NT2/D1 (cell line): ENCODE data around the gene CLMN.

ENCODE experiments used
- DNase-seq: peaks from one replicate; pipeline ENCODE4 v3.0.0-alpha.2; 2011; ENCODE audit warnings: low read depth, low spot score
- H3K27me3 ChIP-seq: 2 replicates; pipeline ENCODE4 v1.6.0; 2011; ENCODE audit warnings: mild to moderate bottlenecking; ENCODE audit not compliant: insufficient read length, insufficient read depth
- H3K36me3 ChIP-seq: 2 replicates; pipeline ENCODE4 v1.6.1; 2011; ENCODE audit warnings: mild to moderate bottlenecking, low read length, mixed read lengths; ENCODE audit not compliant: insufficient read depth, insufficient read length
- H3K4me1 ChIP-seq: 2 replicates; pipeline ENCODE4 v1.5.1; 2011; ENCODE audit not compliant: insufficient read depth, insufficient read length
- H3K4me3 ChIP-seq: 2 replicates; pipeline ENCODE4 v1.5.1; 2011; ENCODE audit warnings: low read depth; ENCODE audit not compliant: insufficient read length
- H3K9ac ChIP-seq: 2 replicates; pipeline ENCODE4 v1.6.0; 2011; ENCODE audit warnings: low read depth; ENCODE audit not compliant: insufficient read length
- H3K9me3 ChIP-seq: 2 replicates; pipeline ENCODE4 v1.5.1; 2011; ENCODE audit warnings: mild to moderate bottlenecking, low read length; ENCODE audit not compliant: insufficient read depth
- SUZ12 ChIP-seq: IDR thresholded peaks from 2 replicates; pipeline ENCODE4 v1.6.1; 2011; ENCODE audit not compliant: insufficient read length, insufficient read depth; ENCODE audit errors: extremely low read depth
- YY1 ChIP-seq: IDR thresholded peaks from 2 replicates; pipeline ENCODE4 v1.6.1; 2011; ENCODE audit not compliant: insufficient read length, insufficient read depth
- ZNF274 ChIP-seq: IDR thresholded peaks from 2 replicates; pipeline ENCODE4 v1.6.1; 2011; ENCODE audit warnings: mild to moderate bottlenecking, low read depth, low read length

CLMN gene

GRCh38 chr14:95157048-95157326, 162.7 kb downstream of the CLMN start:
- H3K4me1 ChIP-seq, result no peaks in the 10 kb centered on the region
- H3K4me3 ChIP-seq, result peak overlapping the region; percentile 75
- H3K27me3 ChIP-seq, result no peaks in the 10 kb centered on the region
- H3K36me3 ChIP-seq, result peaks cover 4% of the 10 kb centered on the region
- peak overlapping the region; percentile 92 for H3K9ac ChIP-seq
- H3K9me3 ChIP-seq, result no peaks in the 10 kb centered on the region
- TF ChIP-seq SUZ12, result no peak
- TF ChIP-seq ZNF274, result no peak
- TF ChIP-seq YY1, result no peak
- DNase-seq, result no peak

GRCh38 chr14:95156161-95157047, 163.3 kb downstream of the CLMN start:
- TF ChIP-seq ZNF274 (no peak), YY1 (no peak), SUZ12 (no peak)
- no peaks in the 10 kb centered on the region for H3K27me3 ChIP-seq
- peak overlapping the region; percentile 92 for H3K9ac ChIP-seq
- no peaks in the 10 kb centered on the region for H3K4me1 ChIP-seq
- peaks cover 4% of the 10 kb centered on the region for H3K36me3 ChIP-seq
- no peaks in the 10 kb centered on the region for H3K9me3 ChIP-seq
- DNase-seq, result no peak
- H3K4me3 ChIP-seq, result peak overlapping the region; percentile 75

GRCh38 chr14:95155045-95155444, 164.7 kb downstream of the CLMN start:
- Histone ChIP-seq H3K9ac (no peak overlapping the region), H3K4me1 (no peaks in the 10 kb centered on the region), H3K9me3 (no peaks in the 10 kb centered on the region), H3K4me3 (no peak overlapping the region), H3K27me3 (no peaks in the 10 kb centered on the region), H3K36me3 (peaks cover 4% of the 10 kb centered on the region)
- TF ChIP-seq SUZ12, result no peak
- TF ChIP-seq YY1, result no peak
- TF ChIP-seq ZNF274, result no peak
- DNase-seq, result no peak

GRCh38 chr14:95153866-95154265, 165.8 kb downstream of the CLMN start:
- H3K4me1 ChIP-seq, result no peaks in the 10 kb centered on the region
- H3K36me3 ChIP-seq, result peaks cover 4% of the 10 kb centered on the region
- no peak for DNase-seq
- TF ChIP-seq ZNF274 (no peak), SUZ12 (no peak), YY1 (no peak)
- no peak overlapping the region for H3K9ac ChIP-seq
- H3K9me3 ChIP-seq, result no peaks in the 10 kb centered on the region
- no peak overlapping the region for H3K4me3 ChIP-seq
- no peaks in the 10 kb centered on the region for H3K27me3 ChIP-seq

GRCh38 chr14:95151561-95151960, 168.1 kb downstream of the CLMN start:
- Histone ChIP-seq H3K4me3 (no peak overlapping the region), H3K4me1 (no peaks in the 10 kb centered on the region)
- no peak for DNase-seq

GRCh38 chr14:95150910-95151309, 168.8 kb downstream of the CLMN start:
- Histone ChIP-seq H3K4me1 (no peaks in the 10 kb centered on the region), H3K27me3 (no peaks in the 10 kb centered on the region), H3K36me3 (peaks cover 8% of the 10 kb centered on the region), H3K4me3 (no peak overlapping the region), H3K9me3 (0 out of 2 replicates have a peak, but pooled peaks cover under 1% of the 10 kb centered on the region), H3K9ac (no peak overlapping the region)
- TF ChIP-seq SUZ12 (no peak), ZNF274 (no peak), YY1 (no peak)
- DNase-seq, result no peak

More at GRCh38 chr14:95151561-95151960, 168.1 kb downstream of the CLMN start:
- Histone ChIP-seq H3K9me3 (no peaks in the 10 kb centered on the region), H3K27me3 (no peaks in the 10 kb centered on the region), H3K9ac (no peak overlapping the region), H3K36me3 (peaks cover 4% of the 10 kb centered on the region)
- TF ChIP-seq YY1 (no peak), ZNF274 (no peak), SUZ12 (no peak)

GRCh38 chr14:95149441-95149840, 170.3 kb downstream of the CLMN start:
- no peaks in the 10 kb centered on the region for H3K27me3 ChIP-seq
- H3K9me3 ChIP-seq, result peaks cover 14% of the 10 kb centered on the region; the same call in 1 of the 2 replicates
- TF ChIP-seq YY1 (no peak), ZNF274 (no peak), SUZ12 (no peak)
- no peaks in the 10 kb centered on the region for H3K4me1 ChIP-seq
- peaks cover 4% of the 10 kb centered on the region for H3K36me3 ChIP-seq
- no peak for DNase-seq
- no peak overlapping the region for H3K9ac ChIP-seq
- H3K4me3 ChIP-seq, result no peak overlapping the region
